Spleen (tissue), 7 donors: Measurements from ENCODE around the gene SPDL1.

Experiments
- POLR2A ChIP-seq, 3 donors: fragments of 450-650 bp; IDR thresholded peaks; one replicate each; pipeline ENCODE4 v1.5.1; 2017; ENCODE audit warnings: antibody characterized with exemption in 3 of 3, mild to moderate bottlenecking in 1 of 3
- POLR2AphosphoS5 ChIP-seq, 3 donors: sonication (generic); formaldehyde crosslinking; IDR thresholded peaks; one replicate each; pipeline ENCODE4 v1.5.1; 2017; ENCODE audit warnings: antibody characterized with exemption in 3 of 3
- TF ChIP-seq, protein P1 (sequence below), 11 experiments: fragments of 200-600 bp in 7 of 11; fragments of 450-650 bp in 4 of 11; sonication (generic) in 4 of 11; IDR thresholded peaks in 8 of 11; conservative IDR thresholded peaks in 3 of 11; 1 replicate in 7 of 11; 2 replicates in 4 of 11; pipeline versions ENCODE4 v1.4.0 to v1.8.0; 2016 to 2021; ENCODE audit warnings: antibody characterized with exemption in 11 of 11, inconsistent platforms in 4 of 11, mild to moderate bottlenecking in 1 of 11
- donor health status: DM: no; HTN: no; CAD: no; lungs with moderate emphysema.
- donor health status: DM: no; HTN: no; CAD: no.
- donor health status: DM: no; HTN: no; CAD: no.

DNA sequence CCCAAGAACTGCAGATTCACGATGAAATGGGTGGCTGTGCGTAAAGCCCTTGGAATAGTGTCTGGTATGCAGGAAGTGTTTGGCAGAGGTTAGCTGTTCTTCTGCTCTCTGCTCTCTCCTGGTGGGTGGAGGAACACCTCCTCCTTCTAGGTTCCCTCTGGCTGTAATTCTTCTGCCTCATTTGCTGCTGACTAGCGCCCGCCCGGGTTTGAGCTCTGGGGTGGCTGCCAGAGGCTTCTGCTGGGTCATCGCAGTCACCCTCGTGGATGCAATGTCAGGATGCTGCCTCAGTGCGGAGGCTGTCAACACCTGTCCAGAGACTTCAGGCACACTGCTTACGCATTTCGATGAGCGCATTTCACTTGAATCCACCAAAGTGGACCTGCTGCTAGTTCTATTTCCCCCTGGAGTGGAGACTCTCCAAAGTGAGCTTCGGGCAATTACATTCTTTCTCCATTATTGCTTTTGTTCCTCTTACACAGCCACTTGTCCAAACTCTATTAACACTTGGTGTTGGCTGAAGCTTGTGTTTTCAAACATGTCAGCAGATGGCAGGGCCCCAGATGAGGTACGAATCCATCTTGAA is 65.2 kb downstream of the SPDL1 start:
- TF ChIP-seq, protein P1, sequence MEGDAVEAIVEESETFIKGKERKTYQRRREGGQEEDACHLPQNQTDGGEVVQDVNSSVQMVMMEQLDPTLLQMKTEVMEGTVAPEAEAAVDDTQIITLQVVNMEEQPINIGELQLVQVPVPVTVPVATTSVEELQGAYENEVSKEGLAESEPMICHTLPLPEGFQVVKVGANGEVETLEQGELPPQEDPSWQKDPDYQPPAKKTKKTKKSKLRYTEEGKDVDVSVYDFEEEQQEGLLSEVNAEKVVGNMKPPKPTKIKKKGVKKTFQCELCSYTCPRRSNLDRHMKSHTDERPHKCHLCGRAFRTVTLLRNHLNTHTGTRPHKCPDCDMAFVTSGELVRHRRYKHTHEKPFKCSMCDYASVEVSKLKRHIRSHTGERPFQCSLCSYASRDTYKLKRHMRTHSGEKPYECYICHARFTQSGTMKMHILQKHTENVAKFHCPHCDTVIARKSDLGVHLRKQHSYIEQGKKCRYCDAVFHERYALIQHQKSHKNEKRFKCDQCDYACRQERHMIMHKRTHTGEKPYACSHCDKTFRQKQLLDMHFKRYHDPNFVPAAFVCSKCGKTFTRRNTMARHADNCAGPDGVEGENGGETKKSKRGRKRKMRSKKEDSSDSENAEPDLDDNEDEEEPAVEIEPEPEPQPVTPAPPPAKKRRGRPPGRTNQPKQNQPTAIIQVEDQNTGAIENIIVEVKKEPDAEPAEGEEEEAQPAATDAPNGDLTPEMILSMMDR (IDR thresholded peaks at IDR 0.05 in 8 of 11, conservative IDR thresholded peaks at IDR 0.05 in 3 of 11) = no peak
- TF ChIP-seq POLR2AphosphoS5 (IDR thresholded peaks at IDR 0.05) = no peak
- no peak for TF ChIP-seq POLR2A (IDR thresholded peaks at IDR 0.05)
